Measurements from ENCODE around the gene RHBDF1. TPM values are rescaled to one million over a fixed set of nuclear protein-coding genes. Genes with fewer than 3 reads are reported as not detected.

RHBDF1 gene
- total RNA-seq, 2 donors from 2014 or later = 0.84 to 2.5 TPM

GRCh38 chr16:104355-104754 is 31.9 kb upstream of the RHBDF1 start:
- no peak for DNase-seq (ENCODE audit: low spot score)
- Mint-ChIP-seq H3K27ac (no peak overlapping the region), H3K36me3 (no peaks in the 10 kb centered on the region), H3K4me3 (no peak overlapping the region), H3K27me3 (no peaks in the 10 kb centered on the region), H3K9me3 (no peaks in the 10 kb centered on the region), H3K4me1 (ENCODE audit: low read depth in 2 of 2) (peaks cover 0 to 6% of the 10 kb centered on the region in 2 donors)
- no peak for ATAC-seq

GRCh38 chr16:102060-102855 is 29.8 kb upstream of the RHBDF1 start:
- ATAC-seq (no peak), DNase-seq (ENCODE audit: low spot score) (no peak)
- Mint-ChIP-seq H3K9me3 (no peaks in the 10 kb centered on the region), H3K4me3 (no peak overlapping the region), H3K36me3 (no peaks in the 10 kb centered on the region), H3K4me1 (ENCODE audit: low read depth in 2 of 2) (peaks cover 0 to 3% of the 10 kb centered on the region in 2 donors), H3K27me3 (no peaks in the 10 kb centered on the region), H3K27ac (no peak overlapping the region)

DNA sequence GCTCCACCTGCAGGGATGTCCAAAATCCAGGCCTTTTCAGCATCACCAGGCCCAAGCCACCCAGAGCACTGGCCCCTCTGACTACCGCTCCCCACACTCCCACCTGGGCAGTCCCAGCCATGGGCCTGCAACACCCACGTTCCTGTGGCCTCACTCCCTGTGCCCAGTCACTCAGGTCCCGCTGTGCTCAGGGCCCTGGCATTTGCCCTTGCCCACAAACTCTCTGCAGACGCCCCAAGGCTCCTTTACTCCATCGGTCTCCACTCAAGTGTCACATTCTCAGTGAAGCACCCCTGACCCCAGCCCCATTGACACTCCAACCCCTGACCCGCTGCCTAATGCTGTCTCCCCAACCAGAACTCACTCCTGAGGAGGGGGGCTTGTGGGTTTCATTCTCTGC is 29.2 kb upstream of the RHBDF1 start:
- ATAC-seq = no peak
- H3K27ac Mint-ChIP-seq = no peak overlapping the region
- DNase-seq (ENCODE audit: low spot score) = no peak
- no peaks in the 10 kb centered on the region for H3K27me3 Mint-ChIP-seq
- H3K9me3 Mint-ChIP-seq = no peaks in the 10 kb centered on the region
- no peaks in the 10 kb centered on the region for H3K36me3 Mint-ChIP-seq
- H3K4me3 Mint-ChIP-seq = no peak overlapping the region
- peaks cover 4 to 6% of the 10 kb centered on the region in 2 donors for H3K4me1 Mint-ChIP-seq (ENCODE audit: low read depth in 2 of 2)

GRCh38 chr16:100989-101388 is 28.6 kb upstream of the RHBDF1 start:
- no peaks in the 10 kb centered on the region for H3K27me3 Mint-ChIP-seq
- no peak overlapping the region for H3K4me3 Mint-ChIP-seq
- H3K27ac Mint-ChIP-seq = no peak overlapping the region
- DNase-seq (ENCODE audit: low spot score) = no peak
- no peaks in the 10 kb centered on the region for H3K9me3 Mint-ChIP-seq
- no peaks in the 10 kb centered on the region for H3K36me3 Mint-ChIP-seq
- H3K4me1 Mint-ChIP-seq (ENCODE audit: low read depth in 2 of 2) = peaks cover 4 to 6% of the 10 kb centered on the region in 2 donors
- ATAC-seq = no peak

- H3K4me3 Mint-ChIP-seq = no peak overlapping the region
- H3K27ac Mint-ChIP-seq = no peak overlapping the region
- peaks cover 4 to 6% of the 10 kb centered on the region in 2 donors for H3K4me1 Mint-ChIP-seq (ENCODE audit: low read depth in 2 of 2)
- no peaks in the 10 kb centered on the region for H3K27me3 Mint-ChIP-seq
- DNase-seq (ENCODE audit: low spot score) = no peak
- H3K9me3 Mint-ChIP-seq = no peaks in the 10 kb centered on the region
- no peak for ATAC-seq
- H3K36me3 Mint-ChIP-seq = no peaks in the 10 kb centered on the region
Observed at GRCh38 chr16:97822-98221, 25.4 kb upstream of the RHBDF1 start.

GRCh38 chr16:96935-97381 is 24.5 kb upstream of the RHBDF1 start:
- H3K4me3 Mint-ChIP-seq = no peak overlapping the region
- ATAC-seq = peak; percentile 93 to 95

GRCh38 chr16:94918-95265 is 22.5 kb upstream of the RHBDF1 start:
- no peak overlapping the region for H3K27ac Mint-ChIP-seq

More at GRCh38 chr16:96935-97381, 24.5 kb upstream of the RHBDF1 start:
- no peaks in the 10 kb centered on the region for H3K36me3 Mint-ChIP-seq
- H3K4me1 Mint-ChIP-seq (ENCODE audit: low read depth in 2 of 2) = peaks cover 3 to 4% of the 10 kb centered on the region in 2 donors
- H3K27ac Mint-ChIP-seq = no peak overlapping the region
- no peaks in the 10 kb centered on the region for H3K27me3 Mint-ChIP-seq
- peak; percentile 87 for DNase-seq (ENCODE audit: low spot score)
- no peaks in the 10 kb centered on the region for H3K9me3 Mint-ChIP-seq

GRCh38 chr16:92431-93339 is 20.3 kb upstream of the RHBDF1 start:
- Mint-ChIP-seq H3K9me3 (no peaks in the 10 kb centered on the region), H3K27me3 (no peaks in the 10 kb centered on the region), H3K27ac (no peak overlapping the region), H3K36me3 (no peaks in the 10 kb centered on the region), H3K4me1 (ENCODE audit: low read depth in 2 of 2) (peaks cover 3 to 4% of the 10 kb centered on the region in 2 donors), H3K4me3 (no peak overlapping the region)
- DNase-seq (ENCODE audit: low spot score) = no peak
- no peak for ATAC-seq

More at GRCh38 chr16:94918-95265, 22.5 kb upstream of the RHBDF1 start:
- DNase-seq (ENCODE audit: low spot score) (no peak), ATAC-seq (no peak)
- Mint-ChIP-seq H3K4me3 (no peak overlapping the region), H3K9me3 (no peaks in the 10 kb centered on the region), H3K4me1 (ENCODE audit: low read depth in 2 of 2) (peaks cover 3 to 4% of the 10 kb centered on the region in 2 donors), H3K27me3 (no peaks in the 10 kb centered on the region), H3K36me3 (no peaks in the 10 kb centered on the region)

GRCh38 chr16:91484-91883 is 19.1 kb upstream of the RHBDF1 start:
- Mint-ChIP-seq H3K36me3 (no peaks in the 10 kb centered on the region), H3K4me3 (no peak overlapping the region), H3K4me1 (ENCODE audit: low read depth in 2 of 2) (no peaks in the 10 kb centered on the region), H3K27ac (no peak overlapping the region), H3K27me3 (no peaks in the 10 kb centered on the region), H3K9me3 (no peaks in the 10 kb centered on the region)
- ATAC-seq = no peak
- no peak for DNase-seq (ENCODE audit: low spot score)

DNA sequence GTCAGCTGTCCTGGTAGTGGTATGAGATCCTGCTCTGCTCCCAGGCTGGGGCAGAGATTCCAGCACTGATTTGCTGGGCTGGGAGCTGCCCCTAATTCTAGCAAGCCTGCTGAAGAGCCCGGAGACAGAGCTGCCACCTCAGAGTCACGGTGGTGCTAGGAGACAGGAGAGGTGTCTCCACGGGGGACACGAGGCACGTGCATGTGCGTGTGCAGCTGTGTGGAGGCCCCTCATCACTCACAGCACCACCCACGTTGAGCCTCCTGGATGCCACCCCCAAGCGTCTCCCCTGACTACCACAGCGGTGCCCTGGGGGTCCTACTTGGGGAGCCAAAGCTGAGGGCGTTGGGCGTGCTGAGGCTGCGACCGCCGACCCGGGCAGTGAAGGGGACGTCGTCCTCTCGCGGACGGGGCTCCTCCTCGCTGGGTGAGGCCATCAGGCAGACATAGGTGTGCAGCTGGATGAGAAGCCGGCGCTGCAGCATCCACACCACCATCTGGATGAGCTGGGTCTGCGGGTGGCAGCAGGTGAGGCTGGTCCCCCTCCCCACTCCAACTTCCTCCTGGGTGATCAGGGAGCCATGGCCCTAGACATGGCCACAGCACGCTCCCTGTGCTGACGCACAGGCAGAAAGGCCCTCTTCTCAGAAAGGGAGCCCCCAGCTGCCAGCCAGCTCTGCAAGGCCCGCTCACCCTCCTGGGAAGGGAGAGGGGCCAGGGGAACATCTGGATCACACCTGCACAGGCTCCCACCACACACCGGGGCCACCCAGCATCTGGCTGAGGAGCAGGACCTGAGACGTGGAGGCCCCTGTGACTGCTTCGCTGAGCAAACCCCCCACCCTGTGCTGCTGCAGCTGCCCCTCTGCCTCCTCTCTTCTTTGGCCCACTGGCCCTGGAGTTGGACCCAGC is 17.2 kb upstream of the RHBDF1 start:
- H3K27ac Mint-ChIP-seq = no peak overlapping the region
- no peak for DNase-seq (ENCODE audit: low spot score)
- H3K4me3 Mint-ChIP-seq = no peak overlapping the region

DNA sequence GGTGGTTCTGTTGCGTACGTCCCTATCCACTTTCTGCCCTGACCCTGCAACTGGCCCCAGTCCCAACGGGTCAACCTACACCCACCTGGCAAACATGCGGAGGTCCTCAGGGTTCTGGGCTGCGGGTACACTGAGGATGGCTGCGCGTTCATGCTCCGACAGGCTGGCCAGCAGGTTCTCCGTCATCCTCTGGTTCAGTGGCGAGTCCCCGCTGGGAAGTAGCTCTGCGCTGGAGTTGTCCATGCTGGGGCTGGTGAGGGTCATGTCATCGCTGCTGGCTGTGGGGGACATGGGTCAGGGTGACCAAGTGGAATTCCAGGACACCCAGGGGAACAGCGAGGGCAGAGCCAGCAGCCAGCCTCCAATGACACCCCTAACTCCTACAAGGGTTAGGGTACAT is 16.2 kb upstream of the RHBDF1 start:
- Mint-ChIP-seq H3K9me3 (no peaks in the 10 kb centered on the region), H3K27me3 (no peaks in the 10 kb centered on the region), H3K4me3 (no peak overlapping the region), H3K27ac (no peak overlapping the region), H3K4me1 (ENCODE audit: low read depth in 2 of 2) (peaks cover 16 to 19% of the 10 kb centered on the region in 2 donors), H3K36me3 (no peaks in the 10 kb centered on the region)
- ATAC-seq (no peak), DNase-seq (ENCODE audit: low spot score) (no peak)

More for the DNA sequence above, 17.2 kb upstream of the RHBDF1 start:
- Mint-ChIP-seq H3K9me3 (no peaks in the 10 kb centered on the region), H3K4me1 (ENCODE audit: low read depth in 2 of 2) (peaks cover 6 to 10% of the 10 kb centered on the region in 2 donors), H3K36me3 (no peaks in the 10 kb centered on the region), H3K27me3 (no peaks in the 10 kb centered on the region)
- ATAC-seq = no peak

- peak overlapping the region in 1 of 2 donors; percentile 69 for H3K27ac Mint-ChIP-seq
Observed at GRCh38 chr16:86483-86952, 14.1 kb upstream of the RHBDF1 start.

DNA sequence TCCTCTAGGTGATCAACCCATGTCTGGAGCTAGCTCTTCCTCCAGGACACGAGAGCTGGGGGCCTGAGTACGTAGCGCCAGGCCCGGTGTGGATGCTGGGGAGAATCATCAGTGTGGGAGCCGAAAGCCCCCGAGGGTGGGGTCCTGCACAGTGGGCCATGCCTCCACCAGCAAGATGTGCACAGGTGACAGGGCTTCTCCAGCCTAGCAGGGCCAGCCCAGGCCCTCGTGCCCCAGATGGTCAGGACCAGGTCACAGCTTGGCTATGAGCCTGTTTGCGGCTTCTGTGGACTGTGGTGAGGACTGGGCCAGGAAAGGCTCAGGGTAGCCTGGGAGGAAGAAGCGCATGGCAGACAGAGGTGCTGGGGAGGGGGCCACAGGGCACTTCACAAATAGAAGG is 13.4 kb upstream of the RHBDF1 start:
- no peaks in the 10 kb centered on the region for H3K9me3 Mint-ChIP-seq
- DNase-seq (ENCODE audit: low spot score) (no peak), ATAC-seq (no peak)
- no peak overlapping the region for H3K4me3 Mint-ChIP-seq
- no peaks in the 10 kb centered on the region for H3K27me3 Mint-ChIP-seq
- no peaks in the 10 kb centered on the region for H3K36me3 Mint-ChIP-seq
- H3K4me1 Mint-ChIP-seq (ENCODE audit: low read depth in 2 of 2) = peaks cover 19 to 28% of the 10 kb centered on the region in 2 donors
- peak overlapping the region; percentile 46 to 69 for H3K27ac Mint-ChIP-seq

More at GRCh38 chr16:86483-86952, 14.1 kb upstream of the RHBDF1 start:
- peaks cover 19 to 26% of the 10 kb centered on the region in 2 donors for H3K4me1 Mint-ChIP-seq (ENCODE audit: low read depth in 2 of 2)
- DNase-seq (ENCODE audit: low spot score) = no peak
- no peak overlapping the region for H3K4me3 Mint-ChIP-seq
- H3K9me3 Mint-ChIP-seq = no peaks in the 10 kb centered on the region
- no peaks in the 10 kb centered on the region for H3K36me3 Mint-ChIP-seq
- no peak for ATAC-seq
- no peaks in the 10 kb centered on the region for H3K27me3 Mint-ChIP-seq

Measured in natural killer cell treated with Interleukin-12 subunit alpha and Interleukin-12 subunit beta and Interleukin-15 and Interleukin-18, amount 100 ng/mL, for 72 hours (primary cell).